ENCODE data around the gene UHRF2.

DNA sequence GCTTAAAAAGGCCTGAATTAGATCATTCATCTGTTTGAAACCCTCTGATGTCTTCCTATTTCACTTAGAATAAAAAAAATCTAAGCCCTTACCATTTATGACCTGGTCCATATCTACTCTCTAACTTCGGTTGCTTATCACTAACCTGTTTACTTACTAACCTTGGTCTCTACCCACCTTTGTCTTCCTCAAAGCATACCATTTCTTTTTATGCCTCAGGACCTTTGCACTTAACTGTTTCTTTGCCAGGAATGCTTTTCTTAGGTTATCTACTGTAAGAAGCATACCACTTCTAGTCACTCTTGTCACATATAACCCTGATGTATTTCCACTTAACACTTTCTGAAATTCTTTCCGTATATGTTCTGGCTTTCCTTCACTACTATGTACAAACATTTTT is 67.0 kb downstream of the UHRF2 start:
- no peak for TF ChIP-seq EP300 (IDR thresholded peaks at IDR 0.05)
- TF ChIP-seq, protein P1, sequence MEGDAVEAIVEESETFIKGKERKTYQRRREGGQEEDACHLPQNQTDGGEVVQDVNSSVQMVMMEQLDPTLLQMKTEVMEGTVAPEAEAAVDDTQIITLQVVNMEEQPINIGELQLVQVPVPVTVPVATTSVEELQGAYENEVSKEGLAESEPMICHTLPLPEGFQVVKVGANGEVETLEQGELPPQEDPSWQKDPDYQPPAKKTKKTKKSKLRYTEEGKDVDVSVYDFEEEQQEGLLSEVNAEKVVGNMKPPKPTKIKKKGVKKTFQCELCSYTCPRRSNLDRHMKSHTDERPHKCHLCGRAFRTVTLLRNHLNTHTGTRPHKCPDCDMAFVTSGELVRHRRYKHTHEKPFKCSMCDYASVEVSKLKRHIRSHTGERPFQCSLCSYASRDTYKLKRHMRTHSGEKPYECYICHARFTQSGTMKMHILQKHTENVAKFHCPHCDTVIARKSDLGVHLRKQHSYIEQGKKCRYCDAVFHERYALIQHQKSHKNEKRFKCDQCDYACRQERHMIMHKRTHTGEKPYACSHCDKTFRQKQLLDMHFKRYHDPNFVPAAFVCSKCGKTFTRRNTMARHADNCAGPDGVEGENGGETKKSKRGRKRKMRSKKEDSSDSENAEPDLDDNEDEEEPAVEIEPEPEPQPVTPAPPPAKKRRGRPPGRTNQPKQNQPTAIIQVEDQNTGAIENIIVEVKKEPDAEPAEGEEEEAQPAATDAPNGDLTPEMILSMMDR (IDR thresholded peaks at IDR 0.05): no peak

Data from gastroesophageal sphincter (tissue), 3 donors.